ENCODE data around the gene STIP1.

GRCh38 chr11:64140082-64140481 is 45.9 kb upstream of the STIP1 start:
- TF ChIP-seq POLR2AphosphoS5 (IDR thresholded peaks at IDR 0.05; ENCODE audit: low read depth, low read length) (no peak), TCF12 (IDR thresholded peaks at IDR 0.05; ENCODE audit: low read depth, low read length) (no peak), CTCF (IDR thresholded peaks at IDR 0.05; ENCODE audit: control extremely low read depth in 1 of 3, insufficient read depth in 1 of 3, low read depth in 1 of 3, low read length in 3 of 3) (no peak), RAD21 (IDR thresholded peaks at IDR 0.05 in 1 of 2, conservative IDR thresholded peaks at IDR 0.05 in 1 of 2; ENCODE audit: low read depth in 2 of 2, low read length in 2 of 2) (no peak), POLR2A (IDR thresholded peaks at IDR 0.05; ENCODE audit: control extremely low read depth in 1 of 2, low read depth in 2 of 2, low read length in 2 of 2) (no peak), NANOG (IDR thresholded peaks at IDR 0.05; ENCODE audit: insufficient read depth, low read depth, low read length, poor library complexity, severe bottlenecking) (no peak), EZH2 (IDR thresholded peaks at IDR 0.05; ENCODE audit: low read depth, low read length, severe bottlenecking) (no peak), RFX5 (IDR thresholded peaks at IDR 0.05; ENCODE audit: borderline replicate concordance, low read depth, low read length) (no peak), ZNF274 (IDR thresholded peaks at IDR 0.05; ENCODE audit: borderline replicate concordance, extremely low read depth, low read length) (no peak), EP300 (IDR thresholded peaks at IDR 0.05; ENCODE audit: borderline replicate concordance in 1 of 2, low read depth in 2 of 2, low read length in 2 of 2) (no peak), RBBP5 (IDR thresholded peaks at IDR 0.05; ENCODE audit: borderline replicate concordance, low read depth, low read length) (no peak), SP1 (IDR thresholded peaks at IDR 0.05; ENCODE audit: low read depth, low read length) (no peak), MAX (IDR thresholded peaks at IDR 0.05) (no peak)

Data from H1 (cell line).